GM12878 (cell line): Measurements from ENCODE around the gene TMEM79. TPM values are rescaled to one million over a fixed set of nuclear protein-coding genes. Genes with fewer than 3 reads are reported as not detected.
A peak's percentile ranks its signal among the peaks of the same experiment; 100 is the strongest.

ENCODE experiments used
- ATAC-seq: fragments of 200-7000 bp; cut with Tn5 transposase; 3 replicates; pipeline ENCODE4 v1.9.1; 2020; ENCODE audit warnings: mild to moderate bottlenecking, moderate library complexity
- BruUV-seq: library from RNA; stranded (reverse); fragments of 400-500 nt; replicated peaks from 2 replicates; lab custom pipeline; 2021; lab: Mats Ljungman, UMichigan
- CTCF ChIA-PET: fragments of 300-600 bp; sonication (Branson Sonifier 250); formaldehyde crosslinking; extraction: SDS; loops from one replicate; lab custom pipeline; 2021; ENCODE audit warnings: inconsistent platforms; lab: Yijun Ruan, JAX
- POLR2A ChIA-PET: fragments of 350-600 bp; formaldehyde crosslinking; extraction: SDS; loops from one replicate; lab custom pipeline; 2021; ENCODE audit warnings: inconsistent platforms; lab: Charles Lee
- RAD21 ChIA-PET: fragments of 300-600 bp; sonication (Branson Sonifier 250); formaldehyde crosslinking; loops from one replicate; lab custom pipeline; 2023; ENCODE audit warnings: antibody characterized with exemption; ENCODE audit not compliant: unreplicated experiment; lab: Charles Lee
- SMC1A ChIA-PET: fragments of 300-600 bp; sonication (Branson Sonifier 250); formaldehyde crosslinking; loops from one replicate; lab custom pipeline; 2023; ENCODE audit not compliant: unreplicated experiment, uncharacterized antibody; lab: Charles Lee
- DNase-seq: peaks from one replicate; pipeline ENCODE4 v3.0.0-alpha.2; 2011; ENCODE audit warnings: low read depth, low spot score
- FAIRE-seq: peaks from 3 replicates; lab custom pipeline; 2011; peaks lifted over from hg19 to GRCh38; lab: Jason Lieb, UNC
- H2AFZ ChIP-seq: 2 replicates; pipeline ENCODE4 v1.6.0; 2011; ENCODE audit warnings: low read depth, low read length, control low read depth; ENCODE audit not compliant: control insufficient read depth
- H3K27ac ChIP-seq: 2 replicates; pipeline ENCODE4 v1.5.1; 2011; ENCODE audit warnings: control low read depth; ENCODE audit not compliant: control insufficient read depth, insufficient read depth
- H3K27me3 ChIP-seq, 2 experiments: replicated peaks in 1 of 2; 2 replicates each; pipeline versions ENCODE4 v1.6.0 to v1.6.1; 2011; ENCODE audit warnings: low read length in 1 of 2; ENCODE audit not compliant: control insufficient read depth in 2 of 2, insufficient read depth in 2 of 2
- H3K36me3 ChIP-seq, 2 experiments: 2 replicates each; pipeline ENCODE4 v1.5.1; 2011; ENCODE audit warnings: low read length in 1 of 2; ENCODE audit not compliant: control insufficient read depth in 2 of 2, insufficient read depth in 2 of 2
- H3K4me1 ChIP-seq: 2 replicates; pipeline ENCODE4 v1.6.1; 2011; ENCODE audit warnings: mild to moderate bottlenecking, low read length, moderate library complexity, mixed read lengths; ENCODE audit not compliant: control insufficient read depth, insufficient read depth
- H3K4me2 ChIP-seq: 2 replicates; pipeline ENCODE4 v1.6.0; 2011; ENCODE audit warnings: control low read depth; ENCODE audit not compliant: control insufficient read depth, insufficient read depth
- H3K4me3 ChIP-seq: fragments of 200-600 bp; sonication (generic); 2 replicates; pipeline ENCODE4 v1.5.1; 2016
- H3K79me2 ChIP-seq: 2 replicates; pipeline ENCODE4 v1.6.0; 2011; ENCODE audit warnings: low read length; ENCODE audit not compliant: control insufficient read depth, insufficient read depth
- H3K9ac ChIP-seq: 2 replicates; pipeline ENCODE4 v1.8.0; 2011; ENCODE audit warnings: low read length, control low read depth, mixed read lengths; ENCODE audit not compliant: control insufficient read depth, insufficient read depth
- H3K9me3 ChIP-seq: replicated peaks from 3 replicates; pipeline ENCODE4 v1.5.1; 2011; ENCODE audit warnings: mild to moderate bottlenecking, low read length; ENCODE audit not compliant: control insufficient read depth, insufficient read depth
- H4K20me1 ChIP-seq: 2 replicates; pipeline ENCODE4 v1.6.0; 2011; ENCODE audit not compliant: control insufficient read depth, insufficient read depth
- BCL3 ChIP-seq: IDR thresholded peaks from 2 replicates; pipeline ENCODE4 v1.6.1; 2011; ENCODE audit warnings: borderline replicate concordance, low read depth, mild to moderate bottlenecking, moderate library complexity, low read length; ENCODE audit not compliant: insufficient read depth, poor library complexity, severe bottlenecking
- EP300 ChIP-seq, 2 experiments: fragments of 150-350 bp in 1 of 2; IDR thresholded peaks; 2 replicates each; pipeline ENCODE4 v1.6.1; 2011 to 2012; ENCODE audit warnings: low read depth in 2 of 2, low read length in 2 of 2, borderline replicate concordance in 1 of 2, improper control_type of control experiment in 1 of 2, inconsistent platforms in 1 of 2; ENCODE audit not compliant: control insufficient read depth in 1 of 2
- MTA3 ChIP-seq: IDR thresholded peaks from 2 replicates; pipeline ENCODE4 v1.6.1; 2012; ENCODE audit warnings: low read length, inconsistent platforms, borderline replicate concordance
- POLR2A ChIP-seq: IDR thresholded peaks from 2 replicates; pipeline ENCODE4 v1.6.1; 2011; ENCODE audit warnings: low read depth, mild to moderate bottlenecking, low read length
- RB1 ChIP-seq: fragments of 450-650 bp; formaldehyde crosslinking; IDR thresholded peaks from 2 replicates; pipeline ENCODE4 v1.6.1; 2017; ENCODE audit warnings: mild to moderate bottlenecking, borderline replicate concordance
- SP1 ChIP-seq: IDR thresholded peaks from one replicate; pipeline ENCODE4 v1.6.1; 2011; ENCODE audit warnings: low read depth, low read length
- WGBS: methylation state at CpG from one replicate; pipeline ENCODE4 v1.1.6; 2016; ENCODE audit warnings: low lambda C conversion rate; ENCODE audit not compliant: insufficient replicate concordance, insufficient coverage; ENCODE audit errors: missing lambda C conversion rate; 5-methylcytosine and 5-hydroxymethylcytosine counted together
- in situ Hi-C: fragments of 300-500 bp; cut with MboI; formaldehyde crosslinking; loops from 9 replicates; pipeline ENCODE4 v1.14.3; 2018; ENCODE audit warnings: mixed read lengths
- intact Hi-C: fragments of 100-400 bp; cut with micrococcal nuclease; formaldehyde crosslinking; loops from one replicate; pipeline ENCODE4 v1.14.2; 2022; ENCODE audit not compliant: unreplicated experiment
- polyA plus RNA-seq, 11 experiments: library from polyadenylated mRNA; depleted of rRNA in 4 of 11; unstranded in 6 of 11; stranded (reverse) in 5 of 11; fragments of >200 nt; fragmentation: Nextera tagmentation in 4 of 11; fragmentation: Illumina TruSeq in 1 of 11; extraction: Ambion mirVana in 4 of 11; extraction: Trizol in 1 of 11; gene quantifications; 1 replicate in 1 of 11; 2 replicates in 10 of 11; pipeline versions ENCODE4 v1.2.1 to v1.2.3, GENCODE V29; 2011 to 2016; ENCODE audit warnings: inconsistent platforms in 2 of 11, missing spikeins in 2 of 11, low read depth in 1 of 11
- total RNA-seq, 4 experiments: library from RNA; depleted of rRNA in 3 of 4; stranded (reverse); fragments of >200 nt in 3 of 4; fragmentation: Illumina TruSeq in 1 of 4; extraction: Trizol in 1 of 4; gene quantifications; 2 replicates each; pipeline versions ENCODE4 v1.2.1 to v1.2.3, GENCODE V29; 2013 to 2021

Gene TMEM79
- total and polyA plus RNA-seq, 10 of the 15 experiments (the other 5 are each of a cell fraction or from before 2014, with no cell fraction given), result 0.47 to 5.2 (median 3.8) TPM

GRCh38 chr1:156246241-156246780 is 37.8 kb upstream of the TMEM79 start (continued):
- no peak for TF ChIP-seq EP300 (IDR thresholded peaks at IDR 0.05; ENCODE audit: borderline replicate concordance in 1 of 2, control insufficient read depth in 1 of 2, low read depth in 2 of 2, low read length in 2 of 2)

- no peak overlapping the region for H2AFZ ChIP-seq
- no peak for TF ChIP-seq RB1
- peak; percentile 40 for TF ChIP-seq POLR2A
- TF ChIP-seq MTA3, result 0 out of 2 replicates have a peak, but pooled peaks have one; percentile 25
- TF ChIP-seq SP1, result no peak
- peak; percentile 15 for TF ChIP-seq BCL3
- CTCF ChIA-PET, result interaction anchor here (1.0 to 1.2 kb wide), 2 partner anchors 96 to 156 kb away, joined by 3 read pairs; no protein-coding TSS in a partner anchor
- H3K4me1 ChIP-seq, result peaks cover 13% of the 10 kb centered on the region
- H3K36me3 ChIP-seq, result peaks cover 3 to 26% of the 10 kb centered on the region in 2 experiments
- H3K4me2 ChIP-seq, result no peak overlapping the region
- H3K9me3 ChIP-seq, result no peaks in the 10 kb centered on the region
- WGBS, result 81% methylated on average over 16 of the region's 16 CpGs
- H3K4me3 ChIP-seq, result no peak overlapping the region
- POLR2A ChIA-PET, result interaction anchor here (0.9 kb wide), 1 partner anchor 9 kb away, joined by 3 read pairs; no protein-coding TSS in a partner anchor
- H3K79me2 ChIP-seq, result no peaks in the 10 kb centered on the region
- H3K27ac ChIP-seq, result no peak overlapping the region
- no peaks in the 10 kb centered on the region for H4K20me1 ChIP-seq
- DNase-seq (no peak), ATAC-seq (no peak), FAIRE-seq (peak; percentile 61)
- SMC1A ChIA-PET, result interaction anchor here (1.3 kb wide), 1 partner anchor 10 kb away, joined by 4 read pairs; no protein-coding TSS in a partner anchor
- no TSS peak for BruUV-seq
- RAD21 ChIA-PET, result interaction anchor here (0.5 to 0.7 kb wide), 2 partner anchors 71 to 278 kb away, joined by 3 read pairs; no protein-coding TSS in a partner anchor
- intact Hi-C loops, result no loop called here
- in situ Hi-C loops, result no loop called here
- H3K9ac ChIP-seq, result no peak overlapping the region
- no peaks in the 10 kb centered on the region for H3K27me3 ChIP-seq
Observed at GRCh38 chr1:156246781-156247459, 37.2 kb upstream of the TMEM79 start.
